GM19023 (cell line): ENCODE results near the gene FKBP6.
"Not testable (repeated sequence)": the region's sequence is repeated elsewhere in the genome, so short reads cannot be mapped to it uniquely, and the experiment has no call there.

Experiments
- ATAC-seq: cut with Tn5 transposase; IDR thresholded peaks from one replicate; pipeline ENCODE4 v1.9.1; 2021; ENCODE audit warnings: mild to moderate bottlenecking, moderate library complexity; ENCODE audit not compliant: unreplicated experiment

Gene FKBP6, protein sequence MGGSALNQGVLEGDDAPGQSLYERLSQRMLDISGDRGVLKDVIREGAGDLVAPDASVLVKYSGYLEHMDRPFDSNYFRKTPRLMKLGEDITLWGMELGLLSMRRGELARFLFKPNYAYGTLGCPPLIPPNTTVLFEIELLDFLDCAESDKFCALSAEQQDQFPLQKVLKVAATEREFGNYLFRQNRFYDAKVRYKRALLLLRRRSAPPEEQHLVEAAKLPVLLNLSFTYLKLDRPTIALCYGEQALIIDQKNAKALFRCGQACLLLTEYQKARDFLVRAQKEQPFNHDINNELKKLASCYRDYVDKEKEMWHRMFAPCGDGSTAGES

DNA sequence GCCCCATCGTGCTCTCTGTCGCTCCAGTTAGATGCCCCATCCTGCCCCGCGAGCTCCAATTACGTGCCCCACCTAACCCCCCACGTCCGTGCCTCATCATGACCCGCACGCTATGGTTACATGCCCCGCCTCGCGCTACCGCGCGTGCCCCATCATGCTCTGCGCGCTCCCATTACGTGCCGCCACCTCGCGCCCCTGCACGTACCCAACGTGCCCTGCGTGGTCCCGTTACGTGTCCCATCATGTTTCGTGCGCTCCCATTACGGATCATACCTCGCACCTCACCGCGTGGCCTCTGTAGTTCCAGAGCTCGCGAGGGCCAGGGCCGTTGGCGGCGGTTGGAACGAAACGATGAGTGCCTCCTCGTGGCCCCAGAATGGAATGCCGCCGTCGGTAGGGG lies at the start of gene FKBP6, which contains the start of gene TRIM50:
FKBP6 (plus strand) TSS at position 240 of the 400 bp plus-strand sequence. CDS start 268 bp downstream, outside the sequence.
TRIM50 (minus strand) TSS at position 161 of the 400 bp plus-strand sequence. CDS start 3,295 bp downstream, outside the sequence.
- not testable (repeated sequence) for ATAC-seq

DNA sequence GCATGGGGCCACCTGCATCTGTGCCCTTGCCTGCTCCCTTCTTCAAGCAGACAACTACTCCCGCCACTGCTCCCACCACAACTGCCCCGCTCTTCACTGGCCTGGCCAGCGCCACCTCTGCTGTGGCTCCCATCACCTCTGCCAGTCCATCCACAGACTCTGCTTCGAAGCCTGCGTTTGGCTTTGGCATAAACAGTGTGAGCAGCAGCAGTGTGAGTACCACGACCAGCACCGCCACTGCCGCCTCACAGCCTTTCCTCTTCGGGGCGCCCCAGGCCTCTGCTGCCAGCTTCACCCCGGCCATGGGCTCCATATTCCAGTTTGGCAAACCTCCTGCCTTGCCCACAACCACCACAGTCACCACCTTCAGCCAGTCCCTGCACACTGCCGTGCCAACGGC lies 30.7 kb upstream of the FKBP6 start:
- ATAC-seq, result not testable (repeated sequence)

DNA sequence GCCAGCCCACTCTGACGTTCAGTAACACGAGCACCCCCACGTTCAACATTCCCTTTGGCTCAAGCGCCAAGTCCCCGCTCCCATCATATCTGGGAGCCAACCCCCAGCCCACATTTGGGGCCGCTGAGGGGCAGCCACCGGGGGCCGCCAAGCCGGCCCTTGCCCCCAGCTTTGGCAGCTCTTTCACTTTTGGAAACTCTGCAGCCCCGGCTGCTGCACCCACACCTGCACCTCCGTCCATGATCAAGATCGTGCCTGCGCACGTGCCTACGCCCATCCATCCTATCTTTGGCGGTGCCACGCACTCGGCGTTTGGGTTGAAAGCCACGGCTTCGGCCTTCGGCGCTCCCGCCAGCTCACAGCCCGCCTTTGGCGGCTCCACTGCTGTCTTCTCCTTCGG lies 30.3 kb upstream of the FKBP6 start:
- not testable (repeated sequence) for ATAC-seq

DNA sequence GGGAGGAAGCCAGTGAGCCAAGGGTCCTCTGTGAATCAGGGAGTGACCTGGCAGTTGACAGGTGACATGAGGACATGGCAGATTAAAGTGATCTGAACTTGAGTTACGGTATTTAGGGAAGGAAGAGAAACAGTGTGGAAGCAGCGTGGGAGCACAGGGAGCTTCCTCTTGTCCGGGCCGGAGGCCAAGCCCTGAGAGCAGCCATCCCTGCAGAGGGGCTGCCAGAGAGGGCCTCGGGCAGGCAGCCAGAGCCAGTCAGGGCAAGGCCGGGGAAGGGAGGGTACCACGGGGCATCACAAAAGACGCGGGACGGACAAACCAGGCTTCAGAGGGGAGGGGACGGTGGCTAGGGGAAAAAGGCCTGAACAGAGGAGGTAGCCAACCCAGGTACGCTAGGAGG lies 28.1 kb upstream of the FKBP6 start:
- not testable (repeated sequence) for ATAC-seq

DNA sequence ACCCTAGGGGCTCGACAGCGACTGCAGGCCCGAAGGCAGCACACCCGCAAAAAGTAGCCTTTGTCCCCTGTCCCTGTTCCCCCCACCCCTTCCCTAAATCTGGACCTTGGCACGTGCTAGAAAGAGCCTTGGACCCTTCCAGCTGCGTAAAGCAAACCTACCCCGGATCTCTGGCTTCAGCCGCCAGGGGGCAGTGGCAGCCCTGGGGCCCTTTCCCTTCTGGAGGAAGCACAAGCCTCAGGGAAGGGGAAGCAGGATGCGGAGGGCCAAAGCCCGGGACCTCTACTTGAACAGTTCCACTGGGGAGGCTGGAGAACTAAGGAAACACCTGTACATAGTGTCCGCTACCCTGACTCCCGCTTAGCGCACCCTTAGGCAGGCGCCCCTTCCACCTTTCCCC lies 26.9 kb upstream of the FKBP6 start:
- ATAC-seq, result not testable (repeated sequence)

DNA sequence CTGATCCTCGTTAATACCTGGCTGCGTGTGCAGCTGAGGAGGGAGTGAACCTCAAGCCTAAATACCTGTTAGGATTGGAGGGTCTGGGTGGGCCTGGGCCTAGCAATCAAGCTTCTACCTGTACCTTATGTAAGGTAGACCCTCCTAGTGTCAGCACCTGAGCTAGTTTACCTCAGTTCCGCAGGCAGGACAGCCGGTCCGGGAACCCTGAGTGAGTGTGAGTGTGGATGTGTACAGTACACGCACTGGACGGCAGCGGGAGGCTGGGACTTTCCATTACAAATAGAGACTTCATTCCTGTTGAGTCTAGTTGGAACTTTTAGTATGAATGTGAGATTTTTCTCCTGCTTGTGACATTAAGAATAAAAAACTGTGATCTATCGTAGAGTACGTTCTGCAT lies 25.1 kb upstream of the FKBP6 start:
- ATAC-seq, result not testable (repeated sequence)

DNA sequence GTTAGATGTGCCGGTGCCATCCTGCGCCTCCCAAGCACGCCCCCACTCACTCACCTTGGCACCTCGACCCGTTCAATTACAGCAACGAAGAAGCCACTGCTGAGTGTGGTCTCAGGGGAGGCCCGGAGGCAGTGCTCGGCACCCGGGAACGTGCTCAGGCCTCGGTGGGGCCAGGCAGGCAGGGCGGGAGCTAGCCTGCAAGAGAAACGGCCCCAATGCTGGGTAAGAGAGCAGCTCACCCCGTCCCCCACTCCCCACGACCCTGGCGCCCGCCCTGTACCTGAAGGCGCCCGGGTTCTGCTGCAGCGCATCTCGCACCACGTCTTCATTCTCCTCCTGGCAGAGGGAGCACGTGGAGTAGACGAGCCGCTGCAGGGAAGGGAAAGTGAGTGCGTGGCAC lies 24.4 kb upstream of the FKBP6 start:
- ATAC-seq, result no peak

DNA sequence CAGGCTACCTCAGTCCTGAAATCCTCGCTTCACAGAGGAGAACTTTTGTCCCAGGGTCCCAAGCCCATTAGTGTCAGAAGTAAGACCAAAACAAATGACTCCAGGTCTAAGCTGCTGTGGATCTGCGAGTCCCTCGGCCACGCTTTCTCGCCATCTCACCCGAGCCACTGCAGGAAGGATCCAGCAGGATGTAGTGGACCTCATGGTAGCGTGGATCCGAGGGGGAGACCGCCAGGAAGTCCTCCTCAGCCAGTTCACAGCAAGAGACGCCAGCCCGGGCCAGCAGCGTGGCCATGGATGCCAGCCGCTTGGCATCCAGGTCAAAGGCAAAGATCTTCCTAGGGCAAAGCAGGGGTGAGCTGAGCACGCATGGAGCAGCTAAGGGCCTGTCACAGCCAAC lies 23.9 kb upstream of the FKBP6 start:
- no peak for ATAC-seq

DNA sequence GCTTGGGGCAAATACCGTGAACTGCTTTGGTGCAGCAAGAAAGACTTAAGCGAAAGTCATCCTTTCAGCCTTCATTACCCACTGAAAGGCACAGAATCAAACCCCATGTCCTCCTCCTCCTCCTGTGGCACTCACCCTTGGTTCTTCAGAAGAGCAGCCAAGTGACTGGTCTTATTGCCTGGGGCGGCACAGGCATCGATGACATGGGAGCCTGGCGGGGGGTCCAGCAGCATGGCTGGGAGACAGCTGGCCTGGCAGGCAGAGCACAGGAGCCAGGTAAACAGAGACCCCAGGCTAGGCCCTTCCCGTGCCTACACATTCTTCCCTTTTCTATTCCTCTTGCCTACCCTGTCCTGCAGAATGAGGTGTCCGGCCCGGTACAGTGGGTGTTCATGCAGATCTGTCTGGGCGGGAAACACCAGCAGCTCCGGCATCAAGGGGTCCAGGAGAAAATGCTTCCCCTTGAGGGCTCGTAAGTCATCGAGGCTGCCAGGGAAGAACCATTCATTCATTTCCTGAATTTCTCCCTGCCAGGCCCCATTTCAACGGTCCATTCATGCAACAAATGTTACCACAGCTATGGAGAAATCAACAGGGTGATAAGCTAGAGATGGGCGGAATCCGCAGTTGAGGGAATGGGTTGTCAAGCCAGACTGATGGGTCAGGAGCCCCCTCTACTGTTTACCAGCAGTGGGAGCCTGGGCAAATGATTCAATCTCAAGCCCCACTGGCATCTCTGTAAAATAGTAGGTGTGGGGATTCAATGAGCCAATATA lies 23.2 kb upstream of the FKBP6 start:
- not testable (repeated sequence) for ATAC-seq

DNA sequence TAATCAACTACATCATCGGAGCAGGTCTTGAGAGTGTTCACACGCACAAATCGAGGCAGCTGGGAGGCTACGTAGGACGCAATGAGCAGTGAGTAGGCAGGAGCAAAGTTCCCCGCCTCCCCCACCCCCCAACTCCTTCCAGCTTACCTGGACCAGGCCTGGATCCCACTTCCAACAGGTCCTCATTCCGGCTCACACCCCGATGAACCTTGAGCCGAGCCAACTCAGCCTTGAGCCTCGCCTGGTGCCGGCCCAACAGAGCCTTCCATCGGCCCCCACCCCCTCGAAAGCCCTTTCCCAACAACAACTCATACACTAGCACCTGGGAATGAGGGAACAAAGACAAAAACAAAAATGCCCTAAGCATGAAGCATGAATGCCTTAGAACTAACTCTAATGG lies 20.5 kb upstream of the FKBP6 start:
- no peak for ATAC-seq

DNA sequence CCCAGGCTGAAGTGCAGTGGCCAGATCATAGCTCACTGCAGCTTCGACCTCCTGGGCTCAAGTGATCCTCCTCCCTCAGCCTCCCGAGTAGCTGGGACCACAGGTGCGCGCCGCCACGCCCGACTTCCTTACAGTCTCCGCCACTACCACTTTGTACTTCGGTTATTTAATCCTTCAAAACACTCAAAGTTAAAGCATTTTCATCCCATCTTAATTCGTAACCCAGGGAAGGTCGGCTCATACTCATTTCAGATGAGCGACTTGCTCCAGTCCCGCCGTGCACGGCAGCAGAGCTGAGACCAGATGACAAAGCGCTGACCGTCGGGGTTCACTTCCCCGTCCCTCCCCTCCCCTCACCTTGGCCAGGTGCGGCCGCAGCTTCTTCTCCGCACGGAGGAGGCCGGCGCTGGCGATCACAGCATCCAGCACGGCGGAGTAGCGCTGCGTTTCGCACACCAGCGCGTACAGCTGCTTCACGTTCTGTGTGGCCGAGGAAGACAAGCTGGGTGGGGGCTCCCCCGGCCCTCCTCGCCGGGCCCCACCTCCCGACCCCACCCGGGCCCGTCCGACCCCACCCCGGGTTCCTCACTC lies 19.8 kb upstream of the FKBP6 start:
- ATAC-seq, result peak; percentile 45

DNA sequence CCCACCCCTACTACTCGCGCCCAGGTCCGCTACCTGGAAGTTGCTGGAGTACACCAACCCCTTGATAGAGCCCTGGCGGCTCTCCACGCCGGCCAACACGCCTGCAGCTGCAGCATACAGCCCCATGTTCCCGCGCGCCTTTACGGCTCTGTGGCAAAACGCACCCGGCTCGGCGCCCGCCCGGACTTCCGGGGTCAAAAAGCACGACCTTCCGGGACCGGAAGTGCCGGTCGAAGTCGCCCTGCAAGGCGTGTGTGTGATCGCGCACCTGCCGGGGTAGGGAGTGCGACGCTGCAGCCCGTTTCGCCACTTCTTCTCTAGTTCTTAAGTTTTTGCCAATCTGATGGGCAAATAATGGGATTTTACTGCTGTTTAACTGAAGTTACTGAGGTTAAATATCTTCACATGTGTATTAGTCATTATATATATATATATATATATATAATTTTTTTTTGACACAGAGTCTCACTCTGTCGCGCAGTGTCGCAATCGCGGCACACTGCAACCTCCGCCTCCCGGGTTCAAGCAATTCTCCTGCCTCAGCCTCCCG lies 19.2 kb upstream of the FKBP6 start, which contains the start of gene NSUN5:
NSUN5 (minus strand) TSS at position 162 of the 550 bp plus-strand sequence; CDS start at position 126, 36 bp downstream.
- ATAC-seq, result peak; percentile 94

DNA sequence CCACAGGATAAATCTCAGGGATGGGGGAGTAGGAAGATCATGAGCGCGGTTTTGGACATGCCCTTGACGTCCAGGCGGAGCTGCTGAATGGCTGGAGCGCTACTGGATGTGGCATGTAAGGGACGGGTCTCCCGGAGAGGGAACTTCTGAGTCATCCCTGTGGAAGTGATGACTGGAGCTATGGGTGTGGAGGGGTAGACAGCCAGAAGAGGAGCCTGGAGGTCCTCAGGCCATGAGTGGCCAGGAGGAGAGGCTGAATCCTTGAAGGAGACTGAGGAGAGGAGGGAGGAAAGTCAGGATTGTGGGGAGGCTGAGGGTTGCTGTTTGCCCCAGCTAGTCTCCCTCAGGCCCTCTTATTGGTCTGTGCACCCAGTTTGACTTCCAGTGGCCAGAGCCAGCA lies 16.5 kb upstream of the FKBP6 start:
- not testable (repeated sequence) for ATAC-seq

DNA sequence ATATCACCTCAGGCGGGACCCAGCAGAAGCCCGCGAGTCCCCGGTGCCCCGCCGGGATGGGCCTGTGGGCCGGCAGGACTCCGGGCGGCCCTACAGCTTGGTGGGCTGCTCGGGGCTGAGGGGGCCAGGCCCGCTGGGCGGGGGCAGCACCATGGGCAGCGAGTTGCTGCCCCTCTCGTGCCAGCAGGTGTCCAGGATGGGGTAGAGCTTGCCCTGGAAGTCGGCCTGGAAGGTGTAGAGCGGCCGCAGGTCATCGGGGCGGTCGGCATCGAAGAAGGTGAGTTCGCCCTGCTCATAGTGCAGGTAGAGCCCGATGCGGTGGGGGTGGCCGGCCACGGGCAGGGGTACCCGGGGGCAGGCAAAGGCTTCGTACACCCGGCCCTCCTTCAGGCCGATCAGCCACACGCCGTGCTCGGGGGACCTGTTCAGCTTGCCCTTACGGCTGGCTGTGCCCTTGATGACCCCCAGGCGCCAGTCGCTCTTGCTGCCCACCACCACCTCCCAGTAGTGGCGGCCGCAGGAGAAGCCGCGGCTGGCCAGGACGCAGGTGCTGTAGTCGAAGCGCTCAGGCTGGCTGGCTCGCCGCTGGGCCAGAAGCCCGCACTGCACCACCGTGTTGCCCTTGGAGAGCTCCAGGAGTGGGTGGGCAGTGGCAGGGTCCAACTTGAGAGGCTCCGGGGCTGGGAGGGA lies 15.0 kb upstream of the FKBP6 start:
- no peak for ATAC-seq

DNA sequence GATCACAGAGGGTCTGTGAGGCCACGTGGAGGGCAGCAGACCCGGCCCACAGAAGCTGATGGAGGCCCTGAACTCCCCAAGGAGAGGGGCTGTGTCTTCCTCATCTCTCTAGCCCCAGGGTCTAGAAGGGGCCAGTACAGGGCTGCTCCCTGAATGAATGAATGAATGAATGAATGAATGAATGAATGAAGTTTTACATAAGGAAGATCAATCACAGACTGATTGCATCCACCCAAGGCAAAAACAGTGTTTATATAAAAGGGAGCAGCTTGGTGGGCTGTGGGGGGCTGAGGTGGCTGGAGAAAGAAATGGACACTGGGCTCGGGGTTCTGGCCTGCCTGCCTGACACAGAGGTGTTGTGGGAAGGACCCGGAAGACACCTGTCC lies 14.4 kb upstream of the FKBP6 start:
- no peak for ATAC-seq

DNA sequence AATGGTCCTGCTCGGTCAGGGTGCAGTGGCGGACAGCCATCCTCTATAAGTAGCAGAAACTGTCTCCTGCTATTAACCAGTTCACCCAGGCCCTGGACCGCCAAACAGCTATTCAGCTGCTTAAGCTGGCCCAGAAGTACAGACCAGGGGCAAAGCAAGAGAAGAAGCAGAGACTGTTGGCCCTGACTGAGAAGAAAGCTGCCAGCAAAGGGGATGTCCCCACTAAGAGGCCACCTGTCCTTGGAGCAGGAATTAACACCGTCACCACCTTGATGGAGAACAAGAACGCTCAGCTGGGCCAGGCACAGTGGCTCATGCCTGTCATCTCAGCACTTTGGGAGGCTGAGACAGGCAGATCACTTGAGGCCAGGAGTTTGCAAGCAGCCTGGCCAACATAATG lies 13.7 kb upstream of the FKBP6 start:
- no peak for ATAC-seq

DNA sequence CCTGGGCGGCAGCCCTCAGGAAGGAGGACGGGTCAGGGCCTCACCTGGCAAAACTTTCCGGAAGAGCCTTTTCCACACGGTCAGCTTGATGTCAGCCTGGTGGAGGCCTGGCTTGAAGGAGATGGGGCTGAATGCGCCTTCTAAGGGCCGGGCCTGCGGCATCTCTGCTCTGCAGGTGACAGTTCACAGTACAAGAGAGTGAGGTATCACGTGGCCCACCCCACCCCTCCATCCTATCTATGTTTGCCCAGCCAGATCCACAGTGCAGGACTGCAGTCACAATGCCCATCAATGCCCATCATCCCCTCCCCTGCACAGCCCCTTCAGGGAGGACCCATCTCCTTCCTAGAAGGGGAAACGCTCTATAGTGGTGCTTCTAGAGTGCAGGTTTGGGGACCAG lies 11.4 kb upstream of the FKBP6 start:
- no peak for ATAC-seq

DNA sequence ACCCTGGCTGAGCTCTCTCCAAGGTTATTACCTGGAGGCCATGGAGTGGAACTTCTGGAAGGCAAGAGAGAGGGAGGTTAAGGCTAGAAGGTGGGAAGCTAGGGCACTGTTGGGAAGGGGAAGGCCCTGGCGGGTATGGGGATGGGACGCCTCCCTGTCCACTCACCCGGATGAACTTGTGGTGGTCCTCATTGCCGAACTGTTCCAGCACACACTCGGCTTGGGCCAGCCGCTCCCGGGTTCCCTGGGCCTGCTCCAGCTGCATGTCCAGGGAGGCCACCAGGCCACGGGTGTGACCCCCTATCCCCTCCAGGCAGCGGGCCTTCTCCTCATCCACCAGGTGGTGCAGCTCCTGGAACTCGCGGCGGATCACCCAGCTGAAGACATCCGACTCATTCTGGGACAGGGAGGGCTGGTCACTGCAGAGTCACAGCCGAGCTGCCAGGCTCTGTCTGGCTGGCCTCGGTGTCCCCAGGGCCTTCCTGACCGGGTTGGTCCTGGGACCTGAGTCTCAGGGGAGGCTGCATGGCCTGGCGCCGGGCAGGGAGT lies 9.2 kb upstream of the FKBP6 start:
- ATAC-seq, result not testable (repeated sequence)

DNA sequence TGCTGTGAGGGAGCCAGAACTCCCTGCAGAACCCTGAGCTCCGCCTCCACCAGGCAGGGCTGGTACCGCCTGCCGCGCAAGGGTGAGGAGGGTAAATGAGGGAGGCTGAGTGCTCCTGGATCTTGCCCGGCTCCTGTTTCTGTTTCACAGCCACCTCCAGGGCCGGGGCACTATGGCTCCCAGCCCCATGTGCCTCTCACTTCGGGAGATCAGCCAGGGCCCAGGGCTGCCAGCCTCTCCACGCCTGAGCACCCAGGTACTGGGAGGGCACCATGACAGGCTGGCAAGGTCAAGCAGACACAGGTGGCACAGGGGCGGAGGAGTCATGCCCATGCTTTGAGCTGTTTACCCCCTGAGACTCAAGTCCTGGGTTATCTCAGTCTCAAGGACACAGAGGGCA lies 8.4 kb upstream of the FKBP6 start:
- ATAC-seq, result not testable (repeated sequence)

DNA sequence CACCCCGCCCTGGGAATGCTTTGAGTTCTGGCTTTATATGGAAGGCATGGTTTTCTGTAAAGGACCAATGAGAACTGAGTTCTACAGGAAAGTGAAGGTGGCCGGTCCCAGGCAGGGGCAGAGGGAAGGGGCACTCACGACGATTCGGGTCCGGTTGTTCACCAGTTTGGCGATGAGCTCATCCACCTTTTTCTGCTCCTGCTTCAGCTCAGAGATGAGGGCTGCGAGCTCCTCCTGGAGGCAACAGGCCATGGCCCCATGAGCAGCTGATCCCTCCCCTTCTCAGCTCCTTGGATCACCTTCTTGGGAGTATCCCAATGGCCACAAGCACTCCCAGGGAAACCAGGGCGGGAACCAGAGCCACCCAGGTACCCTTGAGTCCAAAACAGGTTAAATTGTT lies 8.0 kb upstream of the FKBP6 start:
- ATAC-seq, result not testable (repeated sequence)
